Left forelimb (tissue), 1 donor: Measurements from ENCODE around the gene SRXN1.
"Not testable (repeated sequence)": the region's sequence is repeated elsewhere in the genome, so short reads cannot be mapped to it uniquely, and the experiment has no call there.

Source experiments
- DNase-seq: peaks from one replicate; pipeline ENCODE4 v3.0.0-alpha.2; 2018; ENCODE audit warnings: low spot score

SRXN1 gene

GRCh38 chr20:655726-656624 lies 3.0 kb upstream of the SRXN1 start:
- DNase-seq = no peak

- DNase-seq = no peak
These were observed 1.4 kb upstream of the SRXN1 start for GRCh38 chr20:654417-654750.

GRCh38 chr20:653590-654416 lies 803 bp upstream of the SRXN1 start:
- no peak for DNase-seq

- no peak for DNase-seq
These were observed 338 bp downstream of the SRXN1 start for GRCh38 chr20:652615-653109.

- no peak for DNase-seq
These were observed 1.0 kb downstream of the SRXN1 start for GRCh38 chr20:651713-652614.

GRCh38 chr20:650954-651353 lies 2.0 kb downstream of the SRXN1 start:
- DNase-seq = no peak

- no peak for DNase-seq
These were observed 2.7 kb downstream of the SRXN1 start for GRCh38 chr20:650281-650680.

- DNase-seq = no peak
These were observed 5.5 kb downstream of the SRXN1 start for GRCh38 chr20:647479-648019.

- DNase-seq = no peak
These were observed 6.1 kb downstream of the SRXN1 start for GRCh38 chr20:646868-647233.

GRCh38 chr20:646107-646867 lies 6.7 kb downstream of the SRXN1 start:
- DNase-seq = no peak

- peak; percentile 92 for DNase-seq
These were observed 7.5 kb downstream of the SRXN1 start for GRCh38 chr20:645318-646106.

- no peak for DNase-seq
These were observed 8.2 kb downstream of the SRXN1 start for GRCh38 chr20:644692-645317.

- DNase-seq = peak; percentile 78
These were observed 10.4 kb downstream of the SRXN1 start for GRCh38 chr20:642398-643174.

- not testable (repeated sequence) for DNase-seq
These were observed 11.0 kb downstream of the SRXN1 start for GRCh38 chr20:642013-642397.

GRCh38 chr20:641516-641875 lies 11.5 kb downstream of the SRXN1 start:
- no peak for DNase-seq

GRCh38 chr20:640674-641515 lies 12.1 kb downstream of the SRXN1 start:
- no peak for DNase-seq

- DNase-seq = no peak
These were observed 14.4 kb downstream of the SRXN1 start for GRCh38 chr20:638579-638978.

GRCh38 chr20:637559-637958 lies 15.4 kb downstream of the SRXN1 start:
- no peak for DNase-seq
